ENCODE measurements around the gene ABCG1.

ABCG1 gene

DNA sequence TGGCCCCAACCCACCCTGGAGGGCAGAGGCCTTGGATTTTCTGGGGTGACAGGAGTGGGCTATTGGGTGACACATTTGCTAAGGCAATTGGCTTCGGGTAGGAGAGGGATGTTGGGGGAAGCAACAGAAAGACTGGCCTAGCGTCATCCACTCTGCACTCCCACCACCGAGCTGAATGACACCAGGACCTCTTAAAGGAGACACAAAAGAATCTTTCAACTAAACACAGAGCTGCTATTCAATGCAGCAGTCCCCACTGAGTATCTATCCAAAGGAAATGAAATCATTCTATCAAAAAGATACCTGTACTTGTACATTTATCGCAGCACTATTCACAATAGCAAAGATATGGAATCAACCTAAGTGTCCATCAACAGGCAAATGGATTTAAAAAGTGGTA is 125.7 kb downstream of the ABCG1 start:
- Histone ChIP-seq H3K4me2 (no peak overlapping the region), H4K20me1 (ENCODE audit: insufficient read depth) (no peaks in the 10 kb centered on the region), H3K27ac (no peak overlapping the region), H3K9ac (no peak overlapping the region), H3K36me3 (ENCODE audit: insufficient read depth) (no peaks in the 10 kb centered on the region), H3K4me1 (ENCODE audit: low read depth, poor library complexity, severe bottlenecking) (no peaks in the 10 kb centered on the region), H3K27me3 (ENCODE audit: insufficient read depth, low read depth) (peaks cover 11% of the 10 kb centered on the region; the same call in 1 of the 2 replicates), H3K79me2 (ENCODE audit: insufficient read depth, low read depth) (no peaks in the 10 kb centered on the region), H2AFZ (ENCODE audit: low read depth) (no peak overlapping the region), H3K4me3 (IDR thresholded peaks at IDR 0.05; ENCODE audit: insufficient read depth, low read depth, low read length) (no peak overlapping the region)
- TF ChIP-seq, protein P1, sequence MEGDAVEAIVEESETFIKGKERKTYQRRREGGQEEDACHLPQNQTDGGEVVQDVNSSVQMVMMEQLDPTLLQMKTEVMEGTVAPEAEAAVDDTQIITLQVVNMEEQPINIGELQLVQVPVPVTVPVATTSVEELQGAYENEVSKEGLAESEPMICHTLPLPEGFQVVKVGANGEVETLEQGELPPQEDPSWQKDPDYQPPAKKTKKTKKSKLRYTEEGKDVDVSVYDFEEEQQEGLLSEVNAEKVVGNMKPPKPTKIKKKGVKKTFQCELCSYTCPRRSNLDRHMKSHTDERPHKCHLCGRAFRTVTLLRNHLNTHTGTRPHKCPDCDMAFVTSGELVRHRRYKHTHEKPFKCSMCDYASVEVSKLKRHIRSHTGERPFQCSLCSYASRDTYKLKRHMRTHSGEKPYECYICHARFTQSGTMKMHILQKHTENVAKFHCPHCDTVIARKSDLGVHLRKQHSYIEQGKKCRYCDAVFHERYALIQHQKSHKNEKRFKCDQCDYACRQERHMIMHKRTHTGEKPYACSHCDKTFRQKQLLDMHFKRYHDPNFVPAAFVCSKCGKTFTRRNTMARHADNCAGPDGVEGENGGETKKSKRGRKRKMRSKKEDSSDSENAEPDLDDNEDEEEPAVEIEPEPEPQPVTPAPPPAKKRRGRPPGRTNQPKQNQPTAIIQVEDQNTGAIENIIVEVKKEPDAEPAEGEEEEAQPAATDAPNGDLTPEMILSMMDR (conservative IDR thresholded peaks at IDR 0.05; ENCODE audit: low read depth, low read length), result no peak

DNA sequence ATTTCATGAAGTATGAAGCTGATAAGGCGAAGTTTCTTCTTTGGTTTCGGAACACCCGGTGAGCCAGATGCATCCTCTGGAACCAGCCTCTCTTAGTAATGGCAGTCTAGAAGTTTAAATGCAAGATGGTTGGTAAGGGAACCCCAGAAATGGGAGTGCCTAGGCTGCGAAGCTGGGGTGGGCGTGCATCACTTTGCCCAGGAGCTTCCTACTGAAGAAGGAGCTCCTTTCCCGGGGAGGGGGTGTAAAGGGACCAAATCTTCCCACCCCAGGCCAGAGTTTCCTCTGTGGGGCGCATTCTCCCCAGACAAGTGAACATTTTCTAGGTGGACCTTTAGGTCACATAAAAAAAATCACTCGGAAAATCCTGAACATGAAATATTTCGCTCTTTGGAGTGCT is 127.5 kb downstream of the ABCG1 start:
- H3K4me2 ChIP-seq, result no peak overlapping the region
- H3K4me1 ChIP-seq (ENCODE audit: low read depth, poor library complexity, severe bottlenecking), result no peaks in the 10 kb centered on the region
- H3K36me3 ChIP-seq (ENCODE audit: insufficient read depth), result no peaks in the 10 kb centered on the region
- no peaks in the 10 kb centered on the region for H3K79me2 ChIP-seq (ENCODE audit: insufficient read depth, low read depth)
- H3K27ac ChIP-seq, result no peak overlapping the region
- TF ChIP-seq, protein P1 (conservative IDR thresholded peaks at IDR 0.05; ENCODE audit: low read depth, low read length), result no peak
- H3K27me3 ChIP-seq (ENCODE audit: insufficient read depth, low read depth), result peaks cover 29% of the 10 kb centered on the region
- no peak overlapping the region for H3K9ac ChIP-seq
- no peak overlapping the region for H2AFZ ChIP-seq (ENCODE audit: low read depth)
- H4K20me1 ChIP-seq (ENCODE audit: insufficient read depth), result no peaks in the 10 kb centered on the region
- H3K4me3 ChIP-seq (IDR thresholded peaks at IDR 0.05; ENCODE audit: insufficient read depth, low read depth, low read length), result no peak overlapping the region

Measured in KMS-11 (cell line).